KMS-11 (cell line): ENCODE results near the gene GALR2.

Source experiments
- H2AFZ ChIP-seq: fragments of 200-600 bp; sonication (generic); 2 replicates; pipeline ENCODE4 v1.6.1; 2016; ENCODE audit warnings: antibody characterized with exemption, mixed run types, low read depth
- H3K27ac ChIP-seq: fragments of 200-600 bp; sonication (generic); 2 replicates; pipeline ENCODE4 v1.6.1; 2016; ENCODE audit warnings: mild to moderate bottlenecking, mixed run types
- H3K27me3 ChIP-seq: fragments of 200-600 bp; sonication (generic); 2 replicates; pipeline ENCODE4 v1.6.1; 2017; ENCODE audit warnings: mild to moderate bottlenecking, low read depth, mixed run types, moderate library complexity; ENCODE audit not compliant: insufficient read depth
- H3K36me3 ChIP-seq: fragments of 200-600 bp; sonication (generic); 2 replicates; pipeline ENCODE4 v1.6.1; 2017; ENCODE audit warnings: mild to moderate bottlenecking, mixed run types; ENCODE audit not compliant: insufficient read depth
- H3K4me1 ChIP-seq: fragments of 200-600 bp; sonication (generic); 2 replicates; pipeline ENCODE4 v1.6.1; 2016; ENCODE audit warnings: mild to moderate bottlenecking, low read depth, mixed run types; ENCODE audit not compliant: poor library complexity, severe bottlenecking
- H3K4me2 ChIP-seq: fragments of 200-600 bp; sonication (generic); 2 replicates; pipeline ENCODE4 v1.7.0; 2016; ENCODE audit warnings: mild to moderate bottlenecking, mixed run types
- H3K4me3 ChIP-seq: fragments of 200-600 bp; sonication (generic); IDR thresholded peaks from 2 replicates; pipeline ENCODE4 v1.6.1; 2017; ENCODE audit warnings: low read depth, low read length, mixed read lengths; ENCODE audit not compliant: insufficient read depth
- H3K79me2 ChIP-seq: fragments of 200-600 bp; sonication (generic); 2 replicates; pipeline ENCODE4 v1.6.1; 2016; ENCODE audit warnings: low read depth, mixed run types; ENCODE audit not compliant: insufficient read depth
- H3K9ac ChIP-seq: fragments of 200-600 bp; sonication (generic); 2 replicates; pipeline ENCODE4 v1.6.1; 2016; ENCODE audit warnings: mild to moderate bottlenecking, mixed run types
- H4K20me1 ChIP-seq: fragments of 200-600 bp; sonication (generic); 2 replicates; pipeline ENCODE4 v1.6.1; 2016; ENCODE audit warnings: mild to moderate bottlenecking, mixed run types; ENCODE audit not compliant: insufficient read depth
- CTCF ChIP-seq: fragments of 200-600 bp; sonication (generic); conservative IDR thresholded peaks from 2 replicates; pipeline ENCODE4 v1.6.1; 2017; ENCODE audit warnings: low read depth, mild to moderate bottlenecking, antibody characterized with exemption, low read length, moderate library complexity, mixed read lengths

The GALR2 gene

DNA sequence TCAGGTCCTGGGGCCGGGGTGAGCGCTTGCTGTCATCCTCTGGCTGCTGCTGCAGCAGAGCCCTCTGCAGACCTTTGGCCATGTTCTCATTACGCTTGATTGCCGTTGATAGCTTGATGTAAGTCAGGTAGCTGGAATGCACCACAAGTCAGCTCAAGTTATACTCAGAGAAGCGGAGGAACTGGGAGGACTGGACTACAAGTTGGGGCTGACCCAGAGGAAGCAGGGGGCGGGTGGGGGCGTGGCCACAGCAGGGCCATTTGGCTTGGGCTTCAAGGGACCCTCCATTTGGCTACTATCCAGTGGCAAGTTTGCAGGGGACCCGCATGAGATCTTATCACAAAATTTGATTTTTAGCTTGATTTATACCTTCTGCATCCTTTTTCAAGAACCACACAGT, 28.5 kb upstream of the GALR2 start:
- H4K20me1 ChIP-seq: no peaks in the 10 kb centered on the region
- peaks cover 27% of the 10 kb centered on the region; the same call in 1 of the 2 replicates for H3K36me3 ChIP-seq

DNA sequence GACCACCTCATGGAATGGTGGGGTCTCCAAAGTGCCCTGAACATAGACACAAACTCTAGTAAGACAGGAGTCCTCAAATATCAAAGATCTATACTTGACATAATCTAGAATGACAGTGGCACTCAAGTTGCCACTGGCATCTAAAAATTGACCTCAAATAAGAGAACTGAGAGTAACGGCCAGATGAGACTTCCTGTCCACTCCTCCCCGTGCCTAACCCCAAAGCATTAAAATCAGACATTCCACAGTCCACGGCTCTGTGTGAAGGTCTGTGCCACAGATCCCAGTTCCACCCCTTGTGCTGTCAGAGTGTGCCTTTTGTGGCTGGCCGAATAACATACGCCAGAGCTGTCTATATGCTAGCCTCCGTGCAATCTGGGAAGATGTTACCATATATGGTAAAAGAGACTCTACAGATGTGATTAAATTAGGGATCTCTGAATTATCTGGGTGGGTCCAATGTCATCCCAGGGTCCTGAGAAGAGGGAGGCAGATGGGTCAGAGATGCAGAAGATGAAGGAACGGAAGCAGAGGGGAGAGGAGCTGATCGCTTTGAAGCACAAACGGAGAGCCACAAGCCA, 26.5 kb upstream of the GALR2 start:
- H3K27me3 ChIP-seq: no peaks in the 10 kb centered on the region
- H3K4me1 ChIP-seq: no peaks in the 10 kb centered on the region
- H3K4me2 ChIP-seq: no peak overlapping the region
- no peak overlapping the region for H2AFZ ChIP-seq
- no peak overlapping the region for H3K9ac ChIP-seq
- H4K20me1 ChIP-seq: no peaks in the 10 kb centered on the region
- no peak overlapping the region for H3K4me3 ChIP-seq
- no peaks in the 10 kb centered on the region for H3K79me2 ChIP-seq
- TF ChIP-seq CTCF: no peak
- H3K36me3 ChIP-seq: peaks cover 25% of the 10 kb centered on the region; the same call in 1 of the 2 replicates
- no peak overlapping the region for H3K27ac ChIP-seq

More for the DNA sequence above, 28.5 kb upstream of the GALR2 start:
- no peak for TF ChIP-seq CTCF
- Histone ChIP-seq H3K27ac (no peak overlapping the region), H3K79me2 (no peaks in the 10 kb centered on the region), H2AFZ (no peak overlapping the region), H3K4me1 (no peaks in the 10 kb centered on the region), H3K4me3 (no peak overlapping the region), H3K4me2 (no peak overlapping the region), H3K9ac (no peak overlapping the region), H3K27me3 (no peaks in the 10 kb centered on the region)

DNA sequence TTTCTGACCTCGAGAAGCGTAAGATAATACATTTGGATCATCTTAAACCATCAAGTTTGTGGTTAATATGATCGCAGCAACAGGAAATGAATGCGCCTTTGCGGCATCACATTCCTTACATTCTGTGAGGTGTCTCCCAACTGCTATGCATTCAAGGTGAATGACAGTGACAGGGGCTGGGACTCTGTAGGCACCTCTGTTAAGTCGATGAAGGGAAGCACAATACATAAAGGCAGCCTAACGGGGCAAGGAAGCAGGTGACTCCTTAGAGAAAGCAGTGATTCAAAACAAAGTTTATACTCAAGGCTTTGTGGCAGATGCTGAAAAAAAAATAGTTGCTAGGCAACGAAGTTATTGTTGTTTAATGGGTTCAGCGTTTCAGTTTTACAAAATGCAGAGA, 25.9 kb upstream of the GALR2 start:
- Histone ChIP-seq H3K27ac (no peak overlapping the region), H3K36me3 (peaks cover 25% of the 10 kb centered on the region; the same call in 1 of the 2 replicates), H3K4me2 (no peak overlapping the region), H3K4me1 (no peaks in the 10 kb centered on the region), H3K9ac (no peak overlapping the region), H4K20me1 (no peaks in the 10 kb centered on the region), H3K4me3 (no peak overlapping the region), H2AFZ (no peak overlapping the region), H3K79me2 (no peaks in the 10 kb centered on the region), H3K27me3 (no peaks in the 10 kb centered on the region)
- no peak for TF ChIP-seq CTCF

GRCh38 chr17:76049239-76049638, 25.3 kb upstream of the GALR2 start:
- H3K4me1 ChIP-seq: no peaks in the 10 kb centered on the region
- H3K4me3 ChIP-seq: no peak overlapping the region
- no peaks in the 10 kb centered on the region for H3K27me3 ChIP-seq
- H3K79me2 ChIP-seq: no peaks in the 10 kb centered on the region
- no peak overlapping the region for H3K9ac ChIP-seq
- no peak for TF ChIP-seq CTCF
- H2AFZ ChIP-seq: no peak overlapping the region
- no peaks in the 10 kb centered on the region for H4K20me1 ChIP-seq
- H3K36me3 ChIP-seq: peaks cover 25% of the 10 kb centered on the region; the same call in 1 of the 2 replicates
- H3K4me2 ChIP-seq: no peak overlapping the region
- H3K27ac ChIP-seq: no peak overlapping the region
